ENCODE data around the gene YJEFN3. TPM values are rescaled to one million over a fixed set of nuclear protein-coding genes. Genes with fewer than 3 reads are reported as not detected.

Gene YJEFN3
- total and polyA plus RNA-seq, 4 donors: 0.19 to 0.88 (median 0.63) TPM

DNA sequence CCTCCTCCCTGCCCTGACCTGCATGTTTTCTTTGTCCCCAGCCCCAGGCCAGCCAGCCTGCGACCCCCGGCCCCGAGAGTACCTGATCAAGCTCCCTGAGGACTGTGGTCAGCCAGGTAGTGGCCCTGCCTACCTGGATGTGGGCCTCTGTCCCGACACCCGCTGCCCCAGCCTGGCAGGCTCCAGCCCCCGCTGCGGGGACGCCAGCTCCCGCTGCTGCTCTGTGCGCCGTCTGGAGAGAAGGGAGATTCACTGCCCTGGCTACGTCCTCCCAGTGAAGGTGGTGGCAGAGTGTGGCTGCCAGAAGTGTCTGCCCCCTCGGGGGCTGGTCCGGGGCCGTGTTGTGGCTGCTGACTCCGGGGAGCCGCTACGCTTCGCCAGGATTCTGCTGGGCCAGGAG, 14.9 kb downstream of the YJEFN3 start:
- Histone ChIP-seq H3K4me1 (ENCODE audit: control insufficient read depth in 4 of 4, insufficient read depth in 4 of 4, low read length in 3 of 4) (peaks cover 0 to 9% (median 4%) of the 10 kb centered on the region in 4 donors), H3K4me3 (ENCODE audit: low read depth in 1 of 3, low read length in 3 of 3) (no peak overlapping the region), H3K9me3 (ENCODE audit: control insufficient read depth in 4 of 4, low read length in 3 of 4) (peaks cover 0 to 3% (median 0%) of the 10 kb centered on the region in 4 donors), H3K27me3 (ENCODE audit: control insufficient read depth in 4 of 4, insufficient read depth in 4 of 4, low read length in 3 of 4) (peaks cover 0 to 4% (median 2%) of the 10 kb centered on the region in 4 donors), H3K27ac (ENCODE audit: low read depth in 1 of 2, low read length in 2 of 2) (no peak overlapping the region), H3K36me3 (ENCODE audit: control insufficient read depth in 4 of 4, insufficient read depth in 3 of 4, low read depth in 1 of 4, low read length in 3 of 4) (no peaks in the 10 kb centered on the region), H3K9ac (ENCODE audit: low read depth in 1 of 2, low read length in 2 of 2) (no peak overlapping the region)
- WGBS: 89% methylated on average over 19 of the region's 19 CpGs
- TF ChIP-seq FOXA2 (IDR thresholded peaks at IDR 0.05) (no peak), GABPA (IDR thresholded peaks at IDR 0.05 in 1 of 2, conservative IDR thresholded peaks at IDR 0.05 in 1 of 2) (no peak), SP1 (IDR thresholded peaks at IDR 0.05) (no peak), EGR1 (IDR thresholded peaks at IDR 0.05; ENCODE audit: low read depth in 2 of 2) (no peak), RAD21 (IDR thresholded peaks at IDR 0.05) (no peak)
- TF ChIP-seq, protein P1, sequence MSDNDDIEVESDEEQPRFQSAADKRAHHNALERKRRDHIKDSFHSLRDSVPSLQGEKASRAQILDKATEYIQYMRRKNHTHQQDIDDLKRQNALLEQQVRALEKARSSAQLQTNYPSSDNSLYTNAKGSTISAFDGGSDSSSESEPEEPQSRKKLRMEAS (IDR thresholded peaks at IDR 0.05): no peak
- DNase-seq (ENCODE audit: low spot score): no peak

- WGBS: 90% methylated on average over 75 of the region's 75 CpGs
- H3K4me3 ChIP-seq (ENCODE audit: low read depth in 1 of 3, low read length in 3 of 3): no peak overlapping the region
- peaks cover 0 to 3% (median 0%) of the 10 kb centered on the region in 4 donors for H3K9me3 ChIP-seq (ENCODE audit: control insufficient read depth in 4 of 4, low read length in 3 of 4)
- H3K27me3 ChIP-seq (ENCODE audit: control insufficient read depth in 4 of 4, insufficient read depth in 4 of 4, low read length in 3 of 4): peaks cover 0 to 6% (median 2%) of the 10 kb centered on the region in 4 donors
- no peak overlapping the region for H3K27ac ChIP-seq (ENCODE audit: low read depth in 1 of 2, low read length in 2 of 2)
- DNase-seq (ENCODE audit: low spot score): no peak
- H3K4me1 ChIP-seq (ENCODE audit: control insufficient read depth in 4 of 4, insufficient read depth in 4 of 4, low read length in 3 of 4): peaks cover 0 to 9% (median 4%) of the 10 kb centered on the region in 4 donors
- no peaks in the 10 kb centered on the region for H3K36me3 ChIP-seq (ENCODE audit: control insufficient read depth in 4 of 4, insufficient read depth in 3 of 4, low read depth in 1 of 4, low read length in 3 of 4)
- TF ChIP-seq, protein P2, sequence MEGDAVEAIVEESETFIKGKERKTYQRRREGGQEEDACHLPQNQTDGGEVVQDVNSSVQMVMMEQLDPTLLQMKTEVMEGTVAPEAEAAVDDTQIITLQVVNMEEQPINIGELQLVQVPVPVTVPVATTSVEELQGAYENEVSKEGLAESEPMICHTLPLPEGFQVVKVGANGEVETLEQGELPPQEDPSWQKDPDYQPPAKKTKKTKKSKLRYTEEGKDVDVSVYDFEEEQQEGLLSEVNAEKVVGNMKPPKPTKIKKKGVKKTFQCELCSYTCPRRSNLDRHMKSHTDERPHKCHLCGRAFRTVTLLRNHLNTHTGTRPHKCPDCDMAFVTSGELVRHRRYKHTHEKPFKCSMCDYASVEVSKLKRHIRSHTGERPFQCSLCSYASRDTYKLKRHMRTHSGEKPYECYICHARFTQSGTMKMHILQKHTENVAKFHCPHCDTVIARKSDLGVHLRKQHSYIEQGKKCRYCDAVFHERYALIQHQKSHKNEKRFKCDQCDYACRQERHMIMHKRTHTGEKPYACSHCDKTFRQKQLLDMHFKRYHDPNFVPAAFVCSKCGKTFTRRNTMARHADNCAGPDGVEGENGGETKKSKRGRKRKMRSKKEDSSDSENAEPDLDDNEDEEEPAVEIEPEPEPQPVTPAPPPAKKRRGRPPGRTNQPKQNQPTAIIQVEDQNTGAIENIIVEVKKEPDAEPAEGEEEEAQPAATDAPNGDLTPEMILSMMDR (IDR thresholded peaks at IDR 0.05; ENCODE audit: low read depth, low read length, missing input control): no peak
- no peak for TF ChIP-seq SP1 (IDR thresholded peaks at IDR 0.05)
- no peak for TF ChIP-seq NR2F2 (IDR thresholded peaks at IDR 0.05)
- no peak for TF ChIP-seq FOXA1 (IDR thresholded peaks at IDR 0.05)
- no peak for TF ChIP-seq ZBTB33 (IDR thresholded peaks at IDR 0.05)
- TF ChIP-seq, protein P3, sequence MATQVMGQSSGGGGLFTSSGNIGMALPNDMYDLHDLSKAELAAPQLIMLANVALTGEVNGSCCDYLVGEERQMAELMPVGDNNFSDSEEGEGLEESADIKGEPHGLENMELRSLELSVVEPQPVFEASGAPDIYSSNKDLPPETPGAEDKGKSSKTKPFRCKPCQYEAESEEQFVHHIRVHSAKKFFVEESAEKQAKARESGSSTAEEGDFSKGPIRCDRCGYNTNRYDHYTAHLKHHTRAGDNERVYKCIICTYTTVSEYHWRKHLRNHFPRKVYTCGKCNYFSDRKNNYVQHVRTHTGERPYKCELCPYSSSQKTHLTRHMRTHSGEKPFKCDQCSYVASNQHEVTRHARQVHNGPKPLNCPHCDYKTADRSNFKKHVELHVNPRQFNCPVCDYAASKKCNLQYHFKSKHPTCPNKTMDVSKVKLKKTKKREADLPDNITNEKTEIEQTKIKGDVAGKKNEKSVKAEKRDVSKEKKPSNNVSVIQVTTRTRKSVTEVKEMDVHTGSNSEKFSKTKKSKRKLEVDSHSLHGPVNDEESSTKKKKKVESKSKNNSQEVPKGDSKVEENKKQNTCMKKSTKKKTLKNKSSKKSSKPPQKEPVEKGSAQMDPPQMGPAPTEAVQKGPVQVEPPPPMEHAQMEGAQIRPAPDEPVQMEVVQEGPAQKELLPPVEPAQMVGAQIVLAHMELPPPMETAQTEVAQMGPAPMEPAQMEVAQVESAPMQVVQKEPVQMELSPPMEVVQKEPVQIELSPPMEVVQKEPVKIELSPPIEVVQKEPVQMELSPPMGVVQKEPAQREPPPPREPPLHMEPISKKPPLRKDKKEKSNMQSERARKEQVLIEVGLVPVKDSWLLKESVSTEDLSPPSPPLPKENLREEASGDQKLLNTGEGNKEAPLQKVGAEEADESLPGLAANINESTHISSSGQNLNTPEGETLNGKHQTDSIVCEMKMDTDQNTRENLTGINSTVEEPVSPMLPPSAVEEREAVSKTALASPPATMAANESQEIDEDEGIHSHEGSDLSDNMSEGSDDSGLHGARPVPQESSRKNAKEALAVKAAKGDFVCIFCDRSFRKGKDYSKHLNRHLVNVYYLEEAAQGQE (IDR thresholded peaks at IDR 0.05): no peak
- TF ChIP-seq RAD21 (IDR thresholded peaks at IDR 0.05): no peak
- no peak for TF ChIP-seq FOXA2 (IDR thresholded peaks at IDR 0.05)
- no peak for TF ChIP-seq GABPA (IDR thresholded peaks at IDR 0.05 in 1 of 2, conservative IDR thresholded peaks at IDR 0.05 in 1 of 2)
- no peak for TF ChIP-seq EGR1 (IDR thresholded peaks at IDR 0.05; ENCODE audit: low read depth in 2 of 2)
- TF ChIP-seq YY1 (IDR thresholded peaks at IDR 0.05): no peak
- TF ChIP-seq HNF4G (IDR thresholded peaks at IDR 0.05): no peak
- TF ChIP-seq JUND (IDR thresholded peaks at IDR 0.05): no peak
- TF ChIP-seq RXRA (IDR thresholded peaks at IDR 0.05): no peak
- TF ChIP-seq, protein P1 (IDR thresholded peaks at IDR 0.05): no peak
- no peak for TF ChIP-seq ATF3 (IDR thresholded peaks at IDR 0.05)
- no peak overlapping the region for H3K9ac ChIP-seq (ENCODE audit: low read depth in 1 of 2, low read length in 2 of 2)
These were observed 15.7 kb downstream of the YJEFN3 start for GRCh38 chr19:19544257-19544953.
